CD4-positive, alpha-beta T cell treated with Interleukin-17A for 1 hour (primary cell): Measurements from ENCODE around the gene CYSLTR2.

Source experiments
- DNase-seq: peaks from one replicate; pipeline ENCODE4 v3.0.0-alpha.2; 2020

CYSLTR2 gene

GRCh38 chr13:48653472-48653939, at the start of gene CYSLTR2:
CYSLTR2 (plus strand) TSS chr13:48653929; CDS start chr13:48706818, 52,889 bp downstream.
- DNase-seq = peak; percentile 91

- peak; percentile 1 for DNase-seq
These were observed 38.7 kb upstream of the CYSLTR2 start for GRCh38 chr13:48615049-48615448.

GRCh38 chr13:48618937-48619336, 34.8 kb upstream of the CYSLTR2 start:
- DNase-seq = no peak

- no peak for DNase-seq
These were observed 32.7 kb upstream of the CYSLTR2 start for GRCh38 chr13:48621056-48621455.

GRCh38 chr13:48624016-48624415, 29.7 kb upstream of the CYSLTR2 start:
- no peak for DNase-seq

- DNase-seq = no peak
These were observed 28.9 kb upstream of the CYSLTR2 start for GRCh38 chr13:48624858-48625257.

- no peak for DNase-seq
These were observed 28.2 kb upstream of the CYSLTR2 start for GRCh38 chr13:48625413-48626076.

- DNase-seq = no peak
These were observed 27.7 kb upstream of the CYSLTR2 start for GRCh38 chr13:48626077-48626449.

GRCh38 chr13:48626726-48627451, 26.8 kb upstream of the CYSLTR2 start:
- no peak for DNase-seq

- DNase-seq = no peak
These were observed 24.5 kb upstream of the CYSLTR2 start for GRCh38 chr13:48629277-48629676.

GRCh38 chr13:48630291-48630690, 23.4 kb upstream of the CYSLTR2 start:
- no peak for DNase-seq

GRCh38 chr13:48630773-48631172, 23.0 kb upstream of the CYSLTR2 start:
- DNase-seq = no peak

- no peak for DNase-seq
These were observed 22.3 kb upstream of the CYSLTR2 start for GRCh38 chr13:48631441-48631840.

GRCh38 chr13:48633700-48634099, 20.0 kb upstream of the CYSLTR2 start:
- no peak for DNase-seq

- DNase-seq = no peak
These were observed 19.1 kb upstream of the CYSLTR2 start for GRCh38 chr13:48634636-48635035.

GRCh38 chr13:48635478-48635877, 18.3 kb upstream of the CYSLTR2 start:
- no peak for DNase-seq

GRCh38 chr13:48636550-48636949, 17.2 kb upstream of the CYSLTR2 start:
- no peak for DNase-seq

GRCh38 chr13:48637601-48638000, 16.1 kb upstream of the CYSLTR2 start:
- no peak for DNase-seq

GRCh38 chr13:48640767-48641166, 13.0 kb upstream of the CYSLTR2 start:
- no peak for DNase-seq

- no peak for DNase-seq
These were observed 12.3 kb upstream of the CYSLTR2 start for GRCh38 chr13:48641404-48641803.

- no peak for DNase-seq
These were observed 11.7 kb upstream of the CYSLTR2 start for GRCh38 chr13:48642061-48642460.

- no peak for DNase-seq
These were observed 10.6 kb upstream of the CYSLTR2 start for GRCh38 chr13:48643159-48643558.

- DNase-seq = no peak
These were observed 9.6 kb upstream of the CYSLTR2 start for GRCh38 chr13:48644141-48644540.

- DNase-seq = no peak
These were observed 8.8 kb upstream of the CYSLTR2 start for GRCh38 chr13:48644951-48645350.

- no peak for DNase-seq
These were observed 7.9 kb upstream of the CYSLTR2 start for GRCh38 chr13:48645845-48646244.
